ENCODE data around the gene COL6A2. TPM values are rescaled to one million over a fixed set of nuclear protein-coding genes. Genes with fewer than 3 reads are reported as not detected.

The COL6A2 gene
- total RNA-seq, 1 experiment from 2014 or later = 111 TPM

GRCh38 chr21:46063734-46064680 lies 33.9 kb upstream of the COL6A2 start (continued):
- TF ChIP-seq ATF6 (CRISPR knock-in tag; IDR thresholded peaks at IDR 0.05) (no peak), ZNF512 (CRISPR knock-in tag; IDR thresholded peaks at IDR 0.05; ENCODE audit: borderline replicate concordance) (no peak), ZNF532 (CRISPR knock-in tag; IDR thresholded peaks at IDR 0.05; ENCODE audit: borderline replicate concordance) (no peak), USF1 (CRISPR knock-in tag; IDR thresholded peaks at IDR 0.05) (no peak), ZNF317 (CRISPR knock-in tag; IDR thresholded peaks at IDR 0.05; ENCODE audit: borderline replicate concordance, low read depth) (no peak), E2F4 (CRISPR knock-in tag; IDR thresholded peaks at IDR 0.05; ENCODE audit: borderline replicate concordance, low read depth) (no peak), ZBTB43 (CRISPR knock-in tag; IDR thresholded peaks at IDR 0.05) (no peak), MXD4 (CRISPR knock-in tag; IDR thresholded peaks at IDR 0.05; ENCODE audit: borderline replicate concordance) (no peak), TP53 (CRISPR knock-in tag; IDR thresholded peaks at IDR 0.05) (no peak), TEAD4 (CRISPR knock-in tag; IDR thresholded peaks at IDR 0.05) (no peak), STAT6 (CRISPR knock-in tag; conservative IDR thresholded peaks at IDR 0.05; ENCODE audit: low read depth) (no peak)
